Prostate gland (tissue), 2 donors: ENCODE data around the gene TMUB1.

ENCODE experiments used
- CTCF ChIP-seq, 4 experiments: fragments of 200-600 bp in 2 of 4; fragments of 450-650 bp in 2 of 4; sonication (generic) in 2 of 4; IDR thresholded peaks; 1 replicate in 3 of 4; 2 replicates in 1 of 4; pipeline ENCODE4 v1.5.1; 2016 to 2019; ENCODE audit warnings: antibody characterized with exemption in 4 of 4, mild to moderate bottlenecking in 2 of 4, moderate library complexity in 2 of 4
- POLR2A ChIP-seq: fragments of 450-650 bp; IDR thresholded peaks from one replicate; pipeline ENCODE4 v1.6.1; 2016; ENCODE audit warnings: antibody characterized with exemption, mild to moderate bottlenecking

DNA sequence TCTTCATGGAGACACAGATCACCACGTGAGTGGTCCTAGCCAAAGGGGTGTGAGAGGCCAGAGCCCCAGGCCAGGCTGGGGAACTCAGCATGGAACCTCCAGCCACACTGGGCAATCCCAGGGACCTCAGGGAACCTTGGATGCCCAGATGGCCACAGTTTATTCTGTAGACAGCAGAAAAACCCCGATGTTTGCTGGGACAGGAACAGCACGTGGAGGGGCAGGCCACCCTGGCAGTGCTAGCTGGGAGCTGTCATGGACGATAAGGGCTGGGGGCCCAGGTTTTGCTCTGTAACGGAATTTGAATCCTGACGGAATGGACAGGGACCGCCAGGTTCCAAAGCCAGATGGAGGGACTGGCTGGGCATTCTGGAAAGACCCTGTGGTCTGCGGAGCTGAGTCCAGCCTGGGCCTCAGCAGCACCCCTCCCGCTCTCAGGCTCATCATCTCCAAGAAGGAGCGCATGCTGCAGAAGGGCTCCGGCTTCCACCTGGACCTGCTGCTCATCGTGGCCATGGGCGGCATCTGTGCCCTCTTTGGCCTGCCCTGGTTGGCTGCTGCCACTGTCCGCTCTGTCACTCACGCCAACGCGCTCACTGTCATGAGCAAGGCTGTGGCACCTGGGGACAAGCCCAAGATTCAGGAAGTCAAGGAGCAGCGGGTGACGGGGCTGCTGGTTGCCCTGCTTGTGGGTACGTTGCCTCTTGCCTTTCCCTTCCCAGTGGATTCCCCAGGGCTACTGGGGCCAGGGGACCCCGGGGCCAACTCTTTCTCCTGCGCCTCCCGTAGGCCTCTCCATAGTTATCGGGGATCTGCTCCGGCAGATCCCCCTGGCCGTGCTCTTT lies 8.3 kb downstream of the TMUB1 start:
- TF ChIP-seq CTCF (IDR thresholded peaks at IDR 0.05): no peak
- TF ChIP-seq POLR2A: no peak
